HUES48 (cell line): ENCODE results near the gene KLHL2.
"Not testable (repeated sequence)": the region's sequence is repeated elsewhere in the genome, so short reads cannot be mapped to it uniquely, and the experiment has no call there.

Experiments
- H3K27ac ChIP-seq: one replicate; pipeline ENCODE4 v1.7.0; 2013; ENCODE audit warnings: low read depth, low read length, inconsistent platforms
- H3K27me3 ChIP-seq: 2 replicates; pipeline ENCODE4 v1.6.1; 2013; ENCODE audit warnings: mild to moderate bottlenecking, low read length; ENCODE audit not compliant: control insufficient read depth, insufficient read depth
- H3K36me3 ChIP-seq: 2 replicates; pipeline ENCODE4 v1.6.1; 2013; ENCODE audit warnings: low read length; ENCODE audit not compliant: control insufficient read depth, insufficient read depth
- H3K4me1 ChIP-seq: 2 replicates; pipeline ENCODE4 v1.6.1; 2013; ENCODE audit warnings: mild to moderate bottlenecking, low read length; ENCODE audit not compliant: control insufficient read depth, insufficient read depth
- H3K4me3 ChIP-seq: 2 replicates; pipeline ENCODE4 v1.5.1; 2013; ENCODE audit warnings: mild to moderate bottlenecking, low read depth, low read length
- H3K9ac ChIP-seq: 2 replicates; pipeline ENCODE4 v1.6.1; 2013; ENCODE audit warnings: mild to moderate bottlenecking, low read depth, low read length, moderate library complexity
- H3K9me3 ChIP-seq: 2 replicates; pipeline ENCODE4 v1.6.1; 2013; ENCODE audit warnings: low read length; ENCODE audit not compliant: control insufficient read depth, insufficient read depth

KLHL2 gene

GRCh38 chr4:165184998-165185397 lies 22.4 kb upstream of the KLHL2 start:
- not testable (repeated sequence) for H3K36me3 ChIP-seq, H3K9ac ChIP-seq, H3K4me3 ChIP-seq

DNA sequence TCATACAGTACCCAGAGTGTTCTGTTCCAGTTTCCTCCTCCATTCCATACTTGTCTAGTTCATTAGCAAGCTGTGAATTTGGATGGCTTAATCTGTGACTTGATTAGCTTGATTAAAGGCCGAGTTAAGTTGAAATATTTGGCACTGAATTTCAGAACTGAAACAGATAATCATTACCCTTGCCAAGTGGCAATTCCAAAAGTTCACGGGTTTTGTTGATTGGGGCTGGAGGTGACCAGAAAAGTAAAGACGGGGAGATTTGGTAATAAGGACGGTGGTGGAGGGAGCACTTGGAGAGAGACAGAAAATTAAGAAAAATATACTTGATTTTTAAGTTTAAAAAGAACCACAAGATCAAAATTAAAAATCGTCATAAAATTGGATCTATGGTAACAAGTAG lies 21.9 kb upstream of the KLHL2 start:
- H3K4me1 ChIP-seq: peaks cover 6% of the 10 kb centered on the region; the same call in 1 of the 2 replicates
- H3K36me3 ChIP-seq: no peaks in the 10 kb centered on the region

More at GRCh38 chr4:165184998-165185397, 22.4 kb upstream of the KLHL2 start:
- not testable (repeated sequence) for H3K27me3 ChIP-seq, H3K9me3 ChIP-seq, H3K27ac ChIP-seq, H3K4me1 ChIP-seq

GRCh38 chr4:165190591-165191347 lies 16.6 kb upstream of the KLHL2 start:
- Histone ChIP-seq H3K9me3 (no peaks in the 10 kb centered on the region), H3K4me1 (peaks cover 5% of the 10 kb centered on the region; the same call in 1 of the 2 replicates), H3K4me3 (no peak overlapping the region), H3K36me3 (no peaks in the 10 kb centered on the region), H3K27me3 (no peaks in the 10 kb centered on the region), H3K9ac (no peak overlapping the region), H3K27ac (no peak overlapping the region)

More for the DNA sequence above, 21.9 kb upstream of the KLHL2 start:
- no peak overlapping the region for H3K9ac ChIP-seq
- H3K27me3 ChIP-seq: no peaks in the 10 kb centered on the region
- no peak overlapping the region for H3K4me3 ChIP-seq
- H3K9me3 ChIP-seq: no peaks in the 10 kb centered on the region
- H3K27ac ChIP-seq: no peak overlapping the region

GRCh38 chr4:165191348-165191656 lies 16.1 kb upstream of the KLHL2 start:
- Histone ChIP-seq H3K27ac (no peak overlapping the region), H3K9ac (no peak overlapping the region), H3K9me3 (no peaks in the 10 kb centered on the region), H3K4me3 (no peak overlapping the region), H3K36me3 (no peaks in the 10 kb centered on the region), H3K4me1 (no peaks in the 10 kb centered on the region), H3K27me3 (no peaks in the 10 kb centered on the region)

GRCh38 chr4:165191814-165192499 lies 15.4 kb upstream of the KLHL2 start:
- Histone ChIP-seq H3K9ac (no peak overlapping the region), H3K4me3 (no peak overlapping the region), H3K36me3 (no peaks in the 10 kb centered on the region), H3K4me1 (no peaks in the 10 kb centered on the region), H3K27ac (no peak overlapping the region), H3K9me3 (no peaks in the 10 kb centered on the region), H3K27me3 (no peaks in the 10 kb centered on the region)

DNA sequence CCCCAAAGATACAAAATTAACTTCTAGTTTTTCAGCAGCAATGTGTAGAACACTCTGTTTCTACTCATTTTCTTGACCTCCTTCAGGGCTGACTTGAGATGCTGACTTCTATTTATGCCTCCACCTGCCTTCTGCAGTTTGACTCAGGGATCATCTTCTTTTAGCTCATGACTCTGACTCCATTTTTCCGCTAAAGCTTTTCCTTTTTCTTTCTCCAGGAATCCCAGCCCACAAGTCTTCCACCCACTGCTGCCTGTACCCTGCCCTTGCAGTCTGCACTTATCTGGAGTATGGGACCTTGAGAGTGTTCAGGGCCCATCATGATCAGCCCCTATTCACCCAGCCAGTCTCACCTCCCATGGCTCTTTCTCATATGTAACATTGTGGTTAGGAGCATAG lies 14.9 kb upstream of the KLHL2 start:
- Histone ChIP-seq H3K4me3 (no peak overlapping the region), H3K27ac (no peak overlapping the region), H3K36me3 (no peaks in the 10 kb centered on the region), H3K27me3 (no peaks in the 10 kb centered on the region), H3K9ac (no peak overlapping the region), H3K4me1 (no peaks in the 10 kb centered on the region), H3K9me3 (no peaks in the 10 kb centered on the region)

GRCh38 chr4:165192956-165193355 lies 14.4 kb upstream of the KLHL2 start:
- Histone ChIP-seq H3K4me1 (no peaks in the 10 kb centered on the region), H3K9ac (no peak overlapping the region), H3K4me3 (no peak overlapping the region), H3K27me3 (no peaks in the 10 kb centered on the region), H3K9me3 (no peaks in the 10 kb centered on the region), H3K36me3 (no peaks in the 10 kb centered on the region), H3K27ac (no peak overlapping the region)

- H3K36me3 ChIP-seq: no peaks in the 10 kb centered on the region
- H3K27me3 ChIP-seq: no peaks in the 10 kb centered on the region
- H3K9ac ChIP-seq: no peak overlapping the region
- no peaks in the 10 kb centered on the region for H3K4me1 ChIP-seq
- no peaks in the 10 kb centered on the region for H3K9me3 ChIP-seq
- H3K27ac ChIP-seq: no peak overlapping the region
- no peak overlapping the region for H3K4me3 ChIP-seq
Measured at GRCh38 chr4:165194368-165194767, 13.0 kb upstream of the KLHL2 start.

DNA sequence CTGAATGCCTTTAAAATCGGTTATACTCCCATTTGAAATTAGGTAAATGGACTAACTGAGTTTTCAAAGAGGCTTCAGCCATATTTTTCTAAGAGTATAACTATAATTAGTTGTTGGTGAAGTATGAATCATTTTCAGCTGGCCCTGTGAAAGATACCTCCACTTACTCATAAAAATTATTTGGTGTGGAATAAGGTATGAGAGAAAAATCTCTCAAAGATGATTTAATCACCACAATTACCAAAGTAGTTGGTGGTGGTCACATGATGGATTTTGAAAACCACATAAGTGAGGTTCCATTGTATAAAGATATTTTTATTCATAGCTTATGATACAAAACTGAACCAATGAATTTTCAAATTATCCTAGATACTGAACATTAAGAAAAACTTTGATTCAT lies 9.0 kb upstream of the KLHL2 start:
- Histone ChIP-seq H3K36me3 (no peaks in the 10 kb centered on the region), H3K9me3 (no peaks in the 10 kb centered on the region), H3K9ac (no peak overlapping the region), H3K27me3 (no peaks in the 10 kb centered on the region), H3K4me3 (no peak overlapping the region), H3K4me1 (no peaks in the 10 kb centered on the region), H3K27ac (no peak overlapping the region)

GRCh38 chr4:165199286-165199685 lies 8.1 kb upstream of the KLHL2 start:
- no peaks in the 10 kb centered on the region for H3K36me3 ChIP-seq
- H3K27ac ChIP-seq: no peak overlapping the region
- peaks cover 2% of the 10 kb centered on the region; the same call in 1 of the 2 replicates for H3K4me1 ChIP-seq
- H3K4me3 ChIP-seq: no peak overlapping the region
- no peaks in the 10 kb centered on the region for H3K27me3 ChIP-seq
- no peak overlapping the region for H3K9ac ChIP-seq
- H3K9me3 ChIP-seq: no peaks in the 10 kb centered on the region

- H3K27me3 ChIP-seq: no peaks in the 10 kb centered on the region
- no peak overlapping the region for H3K9ac ChIP-seq
- H3K4me3 ChIP-seq: no peak overlapping the region
- H3K4me1 ChIP-seq: peaks cover 7% of the 10 kb centered on the region; the same call in 1 of the 2 replicates
- no peaks in the 10 kb centered on the region for H3K36me3 ChIP-seq
- H3K27ac ChIP-seq: no peak overlapping the region
- H3K9me3 ChIP-seq: no peaks in the 10 kb centered on the region
Measured at GRCh38 chr4:165199722-165200121, 7.6 kb upstream of the KLHL2 start.
